Sigmoid colon (tissue), 4 donors: ENCODE data around the gene CYP2F1.

ENCODE experiments used
- POLR2AphosphoS5 ChIP-seq, 4 donors: sonication (generic); formaldehyde crosslinking; IDR thresholded peaks; one replicate each; pipeline ENCODE4 v1.6.1; 2017; ENCODE audit warnings: antibody characterized with exemption in 4 of 4
- TF ChIP-seq, protein P1 (sequence below), 4 experiments: fragments of 450-650 bp in 3 of 4; fragments of 200-600 bp in 1 of 4; IDR thresholded peaks; one replicate each; pipeline ENCODE4 v1.5.1; 2016 to 2019; ENCODE audit warnings: antibody characterized with exemption in 4 of 4, mild to moderate bottlenecking in 3 of 4, moderate library complexity in 2 of 4

DNA sequence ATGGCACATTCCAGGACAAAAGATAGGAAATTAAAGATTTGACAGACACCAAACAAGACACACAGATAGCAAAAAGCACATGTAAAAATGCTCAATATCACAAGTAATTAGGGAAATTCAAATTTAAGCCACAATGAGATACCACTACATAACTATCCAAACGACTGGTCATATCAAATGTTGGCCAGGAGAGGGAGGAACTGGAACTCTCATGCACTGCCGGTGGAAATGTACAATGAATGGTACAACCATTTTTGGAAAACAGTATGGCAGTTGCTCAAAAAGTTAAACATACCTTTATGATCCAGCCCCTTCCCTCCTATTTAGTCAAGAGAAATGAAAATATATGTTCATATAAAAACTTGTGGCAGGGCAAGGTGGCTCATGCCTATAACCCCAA lies 42.0 kb downstream of the CYP2F1 start:
- TF ChIP-seq, protein P1, sequence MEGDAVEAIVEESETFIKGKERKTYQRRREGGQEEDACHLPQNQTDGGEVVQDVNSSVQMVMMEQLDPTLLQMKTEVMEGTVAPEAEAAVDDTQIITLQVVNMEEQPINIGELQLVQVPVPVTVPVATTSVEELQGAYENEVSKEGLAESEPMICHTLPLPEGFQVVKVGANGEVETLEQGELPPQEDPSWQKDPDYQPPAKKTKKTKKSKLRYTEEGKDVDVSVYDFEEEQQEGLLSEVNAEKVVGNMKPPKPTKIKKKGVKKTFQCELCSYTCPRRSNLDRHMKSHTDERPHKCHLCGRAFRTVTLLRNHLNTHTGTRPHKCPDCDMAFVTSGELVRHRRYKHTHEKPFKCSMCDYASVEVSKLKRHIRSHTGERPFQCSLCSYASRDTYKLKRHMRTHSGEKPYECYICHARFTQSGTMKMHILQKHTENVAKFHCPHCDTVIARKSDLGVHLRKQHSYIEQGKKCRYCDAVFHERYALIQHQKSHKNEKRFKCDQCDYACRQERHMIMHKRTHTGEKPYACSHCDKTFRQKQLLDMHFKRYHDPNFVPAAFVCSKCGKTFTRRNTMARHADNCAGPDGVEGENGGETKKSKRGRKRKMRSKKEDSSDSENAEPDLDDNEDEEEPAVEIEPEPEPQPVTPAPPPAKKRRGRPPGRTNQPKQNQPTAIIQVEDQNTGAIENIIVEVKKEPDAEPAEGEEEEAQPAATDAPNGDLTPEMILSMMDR (IDR thresholded peaks at IDR 0.05), result no peak
- no peak for TF ChIP-seq POLR2AphosphoS5 (IDR thresholded peaks at IDR 0.05)
